Measurements from ENCODE around the gene VPS37C.
"Not testable (repeated sequence)": the region's sequence is repeated elsewhere in the genome, so short reads cannot be mapped to it uniquely, and the experiment has no call there.

The VPS37C gene

DNA sequence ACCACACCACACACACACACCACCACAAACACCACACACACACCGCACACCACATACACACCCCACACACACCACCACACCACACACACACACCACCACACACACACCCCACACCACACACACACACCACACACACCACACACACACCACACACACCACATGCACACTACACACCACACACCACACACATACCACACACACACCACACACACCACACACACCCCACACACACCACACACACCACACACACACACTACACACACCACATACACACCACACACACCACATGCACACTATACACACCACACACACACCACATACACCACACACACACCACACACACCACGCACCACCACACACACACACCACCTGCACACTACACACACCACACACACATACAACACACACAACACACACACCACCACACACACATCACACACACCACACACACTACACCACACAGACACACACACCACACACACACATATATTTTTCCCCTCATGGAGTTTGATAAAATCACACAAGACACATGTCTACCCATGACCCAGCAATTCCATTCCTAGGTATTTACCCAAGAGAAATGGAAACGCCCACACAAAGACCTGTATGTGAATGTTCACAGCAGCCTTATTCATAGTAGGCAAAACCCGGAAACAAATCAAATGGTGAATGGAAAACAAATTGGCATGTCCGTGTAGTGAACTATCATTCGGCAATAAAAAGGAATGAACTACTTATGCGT, 44.6 kb downstream of the VPS37C start:
- DNase-seq (ENCODE audit: low spot score), result no peak

DNA sequence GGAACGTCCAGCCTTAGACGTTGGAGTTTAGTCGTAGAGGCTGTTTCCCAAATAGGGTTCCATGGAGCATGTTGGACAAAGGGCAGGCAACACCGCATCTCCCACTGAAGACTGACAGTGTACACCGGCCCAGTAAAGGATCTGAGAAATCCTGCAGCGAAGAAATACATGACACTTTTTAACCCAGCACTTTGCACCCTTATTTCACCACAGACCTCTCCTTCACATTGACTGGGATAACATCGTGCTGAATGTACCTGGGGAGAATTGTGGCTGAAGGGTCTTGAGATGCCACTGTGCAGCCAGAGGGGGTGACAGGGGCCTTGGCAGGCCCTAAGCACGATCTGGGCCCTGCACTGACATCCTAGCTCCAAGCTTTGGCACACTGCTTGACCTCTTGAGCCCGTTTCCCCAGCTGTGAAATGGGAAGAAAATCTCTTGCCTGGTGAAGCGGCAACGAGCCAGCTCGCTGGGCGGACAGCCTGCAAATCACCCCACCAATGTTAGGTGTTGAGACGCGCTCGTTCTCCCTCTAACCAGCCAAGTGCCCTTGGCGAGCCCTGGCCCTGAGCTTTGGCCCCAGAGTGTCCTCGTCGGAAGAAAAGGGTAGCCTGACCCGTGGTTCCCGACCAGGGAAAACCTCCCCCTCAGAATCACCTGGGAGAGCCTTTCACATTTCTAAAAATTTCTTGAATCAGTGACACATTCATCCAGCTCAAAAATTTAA, 45.6 kb downstream of the VPS37C start:
- no peak for DNase-seq (ENCODE audit: low spot score)

DNA sequence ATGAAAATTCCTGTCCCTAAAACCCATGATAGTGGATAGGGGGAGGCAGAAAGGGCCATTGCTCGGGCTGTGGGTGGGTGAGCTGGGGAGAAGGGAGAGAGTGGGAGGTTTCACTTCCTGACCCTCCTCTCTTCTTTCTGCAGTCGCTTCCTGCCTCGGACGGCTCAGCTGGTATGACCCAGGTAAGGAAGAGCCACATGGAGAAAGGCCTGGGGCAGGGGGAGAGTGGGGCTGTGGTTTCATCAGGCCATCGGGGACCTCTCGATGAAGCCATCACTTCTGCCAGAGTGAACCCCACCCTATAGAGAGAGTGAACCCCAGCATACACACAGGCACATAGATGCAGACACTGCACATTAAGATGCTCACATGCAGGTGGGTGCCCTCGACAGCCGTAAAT, 46.3 kb downstream of the VPS37C start:
- DNase-seq (ENCODE audit: low spot score), result no peak

DNA sequence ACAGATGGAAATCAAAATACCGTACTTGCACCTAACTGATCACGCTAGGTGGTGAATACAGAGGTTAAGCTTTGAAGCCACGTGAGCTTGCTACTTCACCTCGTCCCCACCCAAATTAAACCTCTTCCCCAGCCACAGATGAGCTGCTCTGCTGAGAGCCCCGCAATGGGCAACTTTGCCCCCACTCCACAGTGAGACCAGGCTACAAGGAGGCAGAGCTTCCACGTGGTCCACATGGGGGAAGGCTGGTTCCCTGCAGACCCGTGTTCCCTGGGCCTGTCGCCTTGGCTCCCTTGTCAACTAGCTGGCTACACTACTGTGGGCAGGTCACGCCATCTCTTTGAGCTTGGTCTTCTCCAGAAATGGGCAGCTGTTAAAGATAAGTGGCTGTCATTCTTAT, 48.0 kb downstream of the VPS37C start:
- DNase-seq (ENCODE audit: low spot score), result no peak

DNA sequence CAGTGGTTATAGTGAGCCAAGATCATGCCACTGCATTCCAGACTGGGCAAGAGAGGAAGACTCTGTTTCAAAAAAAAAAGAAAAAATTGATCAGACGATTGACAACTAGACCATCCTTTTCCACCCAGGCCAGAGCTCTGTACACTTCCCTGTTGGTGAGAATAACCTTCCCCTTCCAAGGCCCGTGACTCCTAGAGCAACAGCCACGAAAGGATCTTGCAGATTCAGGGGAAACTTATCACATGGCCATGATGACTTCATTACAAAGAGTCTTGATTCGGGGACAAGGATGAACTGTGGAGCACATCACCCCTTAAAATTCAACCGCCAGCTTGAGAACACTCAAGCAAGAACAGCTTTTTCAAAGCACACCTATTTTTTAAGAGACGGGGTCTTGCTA, 48.7 kb downstream of the VPS37C start:
- DNase-seq (ENCODE audit: low spot score), result no peak

DNA sequence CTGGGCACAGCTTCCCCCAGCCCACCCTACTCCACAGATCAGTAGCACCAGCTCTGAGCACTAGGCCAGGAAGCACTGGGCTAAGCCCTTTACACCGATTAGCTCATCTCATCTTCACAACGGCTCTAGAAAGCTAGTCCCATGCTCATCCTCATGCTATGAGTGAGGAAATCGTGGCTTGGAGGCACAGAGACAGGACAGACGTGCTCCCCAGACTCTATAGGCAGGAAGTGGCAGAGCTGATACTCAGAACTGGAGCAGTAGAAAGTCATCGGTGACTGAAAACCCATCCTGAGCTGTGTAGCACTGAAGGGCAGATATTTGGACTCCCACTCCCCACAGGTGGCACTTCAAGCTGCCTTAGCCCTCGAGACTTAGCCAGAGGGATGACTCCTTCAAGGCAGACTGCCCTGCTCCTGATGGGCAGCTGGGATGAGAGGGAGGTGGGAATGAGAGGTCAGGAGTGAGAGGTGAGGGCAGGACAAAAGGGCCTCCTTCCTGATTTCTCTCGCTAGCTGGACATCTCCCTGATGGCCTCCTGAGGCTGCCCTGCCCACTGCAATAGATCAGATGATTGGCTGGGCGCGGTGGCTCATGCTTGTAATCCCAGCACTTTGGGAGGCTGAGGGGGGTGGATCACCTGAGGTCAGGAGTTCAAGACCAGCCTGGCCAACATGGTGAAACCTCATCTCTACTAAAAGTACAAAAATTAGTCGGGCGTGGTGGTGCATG, 49.3 kb downstream of the VPS37C start:
- no peak for DNase-seq (ENCODE audit: low spot score)

DNA sequence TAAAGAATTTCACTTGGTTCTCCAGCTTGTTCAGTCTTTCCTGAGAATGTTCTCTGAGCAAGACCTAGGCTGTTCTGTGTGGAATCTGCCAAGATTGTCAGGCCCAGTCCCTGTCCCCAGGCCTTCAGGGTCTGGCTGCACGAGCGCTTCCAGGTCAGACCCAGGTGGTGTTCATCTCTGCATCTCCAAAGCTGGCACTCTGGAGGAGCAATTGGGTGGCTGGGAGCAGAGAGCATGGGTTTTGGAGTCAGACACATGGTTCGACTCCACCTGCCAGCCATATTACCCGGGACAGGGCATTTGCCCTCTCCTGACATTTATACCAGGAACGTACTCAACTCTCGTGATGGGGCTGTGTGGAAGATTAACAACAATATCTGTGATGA, 50.2 kb downstream of the VPS37C start:
- DNase-seq (ENCODE audit: low spot score), result no peak

DNA sequence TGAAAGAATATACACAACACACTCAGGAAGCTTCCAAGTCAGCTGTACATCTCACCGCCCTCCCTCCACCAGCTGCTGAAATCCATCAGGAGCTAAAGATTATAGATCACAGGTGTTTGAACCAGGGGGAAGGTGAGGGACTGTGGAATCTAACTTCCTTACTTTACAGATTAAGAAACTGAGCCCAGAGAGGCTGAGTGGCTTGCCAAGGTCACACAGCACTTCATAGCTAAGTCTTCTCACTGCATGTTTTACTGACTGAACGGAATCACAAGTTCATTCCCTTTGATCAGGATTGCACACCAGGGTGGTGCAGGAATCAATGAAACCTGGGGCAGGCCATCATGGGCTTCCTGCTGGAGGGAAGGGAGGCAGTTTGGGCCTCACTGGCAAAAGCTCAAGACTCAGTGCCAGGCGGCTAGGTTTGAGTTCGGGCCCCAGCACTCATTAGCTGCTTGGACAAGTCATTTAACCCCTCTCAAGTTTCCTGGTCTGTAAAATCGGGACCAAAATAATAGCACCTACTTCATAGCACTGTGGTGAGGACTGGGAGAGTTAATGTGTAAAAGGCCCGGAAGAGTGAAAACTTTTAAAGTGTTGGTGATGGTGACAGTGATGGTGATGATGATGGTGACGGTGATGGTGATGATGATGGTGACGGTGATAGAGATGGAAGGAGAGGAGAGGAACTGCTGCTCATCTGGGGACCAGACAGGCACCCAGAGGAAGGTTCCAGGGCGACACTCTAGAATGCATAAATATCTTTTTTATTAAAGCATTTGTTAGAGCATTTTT, 50.8 kb downstream of the VPS37C start:
- DNase-seq (ENCODE audit: low spot score), result no peak

DNA sequence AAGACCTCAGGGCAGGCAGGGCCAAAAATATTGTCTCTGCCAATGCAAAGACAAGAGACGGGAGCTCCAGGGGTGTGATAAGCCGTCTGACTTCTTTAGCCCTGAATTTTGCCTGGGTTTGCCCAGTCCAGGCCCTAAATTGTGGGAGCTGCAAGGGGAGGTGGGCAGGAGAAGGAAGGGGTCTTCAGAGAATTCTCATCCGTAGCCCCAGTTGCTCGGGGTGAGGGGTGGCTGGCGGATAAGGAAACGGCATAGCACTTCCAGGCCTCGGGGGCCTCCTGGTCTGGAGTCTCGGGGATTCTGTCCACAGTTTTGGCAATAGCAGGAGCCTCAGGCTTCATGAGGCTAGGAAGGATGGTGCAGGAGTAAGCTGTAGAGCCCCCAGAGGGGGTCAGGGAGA, 51.6 kb downstream of the VPS37C start:
- no peak for DNase-seq (ENCODE audit: low spot score)

DNA sequence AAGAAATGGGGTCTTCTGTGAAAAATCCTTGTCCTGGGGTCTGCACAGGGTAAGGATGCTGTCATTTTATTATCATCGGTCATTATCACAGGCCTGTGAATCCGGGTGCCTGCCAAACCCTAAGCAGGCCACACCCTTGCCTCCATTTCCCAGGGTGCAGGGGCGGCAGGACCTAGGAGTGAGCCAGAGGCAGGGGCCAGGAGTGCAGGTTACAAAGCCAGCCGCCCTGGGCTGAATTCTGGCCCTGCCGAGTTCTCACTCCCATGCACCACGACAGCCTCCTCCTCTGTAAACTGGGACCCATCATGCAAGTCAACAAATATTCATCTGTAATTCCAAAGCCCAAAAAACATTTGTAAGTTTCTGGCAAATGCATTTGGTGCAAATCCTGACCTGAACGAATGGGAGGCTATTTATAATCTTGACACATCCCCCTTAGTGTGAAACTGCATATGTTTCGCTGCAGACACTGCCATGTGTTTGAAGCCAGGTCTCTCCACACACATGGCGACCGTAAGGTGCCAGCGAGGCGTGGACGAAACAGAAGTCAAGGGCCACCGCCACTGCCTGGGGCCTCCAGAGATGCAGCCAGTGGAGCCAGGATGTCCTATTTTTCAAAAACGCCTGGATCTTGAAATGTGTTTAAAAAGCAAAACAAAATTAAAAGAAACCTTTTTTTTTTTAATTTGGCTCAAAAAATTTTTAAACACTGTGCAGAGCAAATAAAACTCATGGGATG, 52.2 kb downstream of the VPS37C start:
- no peak for DNase-seq (ENCODE audit: low spot score)

DNA sequence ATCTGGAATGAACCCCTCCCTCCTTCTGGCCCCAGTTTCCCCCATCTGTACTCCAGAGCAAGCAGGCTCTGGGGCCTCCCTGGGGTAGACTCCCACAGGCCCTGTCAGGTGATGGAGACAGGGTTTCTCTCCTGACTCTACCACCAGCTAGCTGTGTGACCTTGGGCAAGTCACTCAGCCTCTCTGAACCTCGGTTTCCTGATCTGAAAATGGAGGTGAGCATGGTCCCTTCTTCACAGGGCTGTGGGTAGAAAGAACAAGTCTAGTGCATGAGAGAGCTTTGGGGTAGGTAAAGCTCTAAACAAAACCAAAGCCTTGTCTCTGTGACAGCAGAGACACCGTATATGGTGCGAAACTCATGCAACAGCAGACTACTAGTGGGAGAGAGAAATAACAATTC, 53.3 kb downstream of the VPS37C start:
- no peak for DNase-seq (ENCODE audit: low spot score)

DNA sequence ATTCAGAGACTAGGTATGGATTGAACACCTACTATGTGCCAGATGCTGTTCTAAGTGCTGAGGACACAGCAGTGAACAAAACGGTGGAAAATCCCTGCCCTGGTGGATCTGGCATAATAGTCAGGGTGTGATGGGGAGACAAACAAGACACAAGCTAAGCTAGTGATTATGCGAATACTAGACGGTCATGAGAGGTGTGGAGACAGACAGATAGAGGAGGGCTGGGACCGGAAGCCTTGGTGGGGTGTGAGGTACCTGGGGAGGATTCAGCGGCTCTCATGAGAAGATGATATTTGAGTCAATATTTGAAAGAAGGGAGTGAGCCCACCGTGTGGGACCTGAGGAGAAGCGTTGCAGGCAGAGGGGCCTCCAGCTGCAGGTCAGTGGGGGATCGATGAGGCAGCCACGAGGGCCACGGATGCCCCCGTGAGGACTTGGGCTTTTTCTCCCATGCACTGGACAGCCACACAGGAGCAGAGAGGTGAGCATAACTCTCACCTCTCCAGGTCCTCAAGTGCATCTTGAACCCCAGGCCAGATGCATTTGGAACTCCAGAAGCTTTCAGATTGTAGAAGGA, 54.2 kb downstream of the VPS37C start:
- DNase-seq (ENCODE audit: low spot score), result no peak

DNA sequence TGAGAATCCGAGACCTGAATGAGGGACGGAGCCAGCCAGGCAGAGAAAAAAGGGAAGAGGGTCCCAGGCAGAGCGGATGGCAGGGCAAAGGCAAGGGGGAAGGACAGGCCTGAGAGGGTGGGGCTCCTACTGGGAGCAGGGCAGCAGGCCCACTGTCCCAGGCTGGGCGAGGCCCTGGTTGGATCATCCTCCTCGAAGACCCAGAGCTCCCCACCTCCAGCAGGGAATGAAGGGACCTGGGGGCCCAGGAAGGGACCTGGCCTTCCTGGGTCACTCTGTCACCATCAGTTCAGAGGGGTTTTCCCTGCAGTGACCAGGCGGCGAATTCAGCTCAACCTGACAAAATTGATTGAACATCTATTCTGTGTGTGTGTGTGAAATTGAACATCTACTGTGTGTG, 54.9 kb downstream of the VPS37C start:
- DNase-seq (ENCODE audit: low spot score), result no peak

DNA sequence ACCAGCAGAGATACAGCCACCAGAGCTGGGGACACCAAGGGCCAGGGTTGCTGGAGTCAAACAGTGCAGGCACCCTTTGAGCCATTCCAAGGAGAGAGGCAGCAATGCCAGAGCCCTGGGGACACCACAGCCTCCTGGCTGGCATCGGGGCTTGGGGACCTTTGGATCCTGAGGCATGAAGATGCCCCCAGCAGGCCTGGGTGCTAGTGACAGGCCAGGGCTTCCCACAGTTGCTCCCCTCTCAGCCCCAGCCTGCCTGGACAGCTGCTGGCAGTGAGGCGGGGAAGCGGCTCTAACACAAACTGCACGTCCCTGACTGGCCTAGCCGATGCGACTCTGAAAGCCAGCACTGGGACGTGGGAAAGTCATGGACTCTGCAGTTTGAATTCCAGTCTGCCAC, 56.3 kb downstream of the VPS37C start:
- DNase-seq (ENCODE audit: low spot score), result no peak

DNA sequence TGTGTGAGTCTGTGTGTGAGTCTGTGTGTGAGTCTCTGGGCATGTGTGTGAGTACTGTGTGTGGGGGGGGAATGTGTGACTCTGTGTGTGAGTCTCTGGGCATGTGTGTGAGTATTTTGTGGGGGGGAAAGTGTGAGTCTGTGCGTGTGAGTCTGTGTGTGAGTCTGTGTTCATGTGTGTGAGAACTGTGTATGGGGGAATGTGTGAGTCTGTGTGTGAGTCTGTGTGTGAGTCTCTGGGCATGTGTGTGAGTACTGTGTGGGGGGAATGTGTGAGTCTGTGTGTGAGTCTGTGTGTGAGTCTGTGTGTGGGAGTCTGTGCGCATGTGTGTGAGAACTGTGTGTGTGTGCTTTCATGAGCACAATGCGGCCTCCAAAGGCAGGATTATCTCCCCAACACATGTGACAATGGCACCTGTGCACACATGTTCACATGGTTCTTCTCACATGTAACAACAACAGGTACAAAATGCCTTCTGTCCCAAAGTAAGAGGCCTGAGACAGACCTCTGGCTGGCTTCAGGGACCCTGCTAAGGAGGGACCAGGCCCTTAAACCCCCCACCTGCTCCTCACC, 57.3 kb downstream of the VPS37C start:
- no peak for DNase-seq (ENCODE audit: low spot score)

DNA sequence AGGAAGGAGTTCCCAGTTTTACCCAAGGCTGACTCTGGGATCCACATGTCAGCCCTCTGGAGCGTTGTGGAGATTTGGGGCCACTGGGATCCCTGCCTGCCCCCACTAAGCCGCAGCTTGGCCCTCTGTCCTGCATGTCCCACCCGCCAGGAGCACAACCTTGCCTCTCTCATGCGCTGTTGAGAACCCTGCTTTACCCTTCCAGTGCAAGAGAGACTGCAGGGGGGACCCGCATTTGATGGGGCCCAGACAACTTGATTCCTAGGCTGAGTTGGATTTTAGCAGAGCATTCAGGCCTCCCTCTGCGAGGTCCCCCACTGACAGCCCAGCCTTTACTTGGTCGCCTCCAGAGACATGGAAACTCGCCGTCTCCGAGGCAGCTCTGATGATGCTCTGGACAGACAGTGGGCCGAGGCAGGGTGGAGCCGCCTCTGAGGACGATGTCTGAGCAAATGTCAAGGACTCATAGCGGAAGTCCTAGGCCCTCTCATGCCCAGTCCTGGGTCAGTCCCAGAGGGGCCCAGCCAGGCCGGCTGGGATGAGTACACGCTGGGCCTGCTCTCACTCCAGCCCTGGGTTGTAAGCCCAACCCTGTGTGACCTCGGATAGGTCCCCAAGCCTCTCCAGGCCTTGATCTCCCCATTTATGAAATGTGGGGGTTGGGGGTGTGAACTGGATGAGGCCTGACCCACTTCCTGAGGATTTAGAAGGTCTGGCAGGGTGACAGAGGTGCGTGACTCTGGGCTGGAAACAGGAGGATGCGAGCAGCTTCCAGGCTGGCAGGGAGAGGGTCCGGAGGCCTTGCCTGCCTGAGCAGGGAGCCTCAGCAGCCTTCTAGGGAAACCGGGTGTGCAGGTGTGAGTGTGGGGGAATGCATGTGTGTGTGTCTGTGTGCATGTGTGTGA, 58.3 kb downstream of the VPS37C start:
- DNase-seq (ENCODE audit: low spot score), result no peak

DNA sequence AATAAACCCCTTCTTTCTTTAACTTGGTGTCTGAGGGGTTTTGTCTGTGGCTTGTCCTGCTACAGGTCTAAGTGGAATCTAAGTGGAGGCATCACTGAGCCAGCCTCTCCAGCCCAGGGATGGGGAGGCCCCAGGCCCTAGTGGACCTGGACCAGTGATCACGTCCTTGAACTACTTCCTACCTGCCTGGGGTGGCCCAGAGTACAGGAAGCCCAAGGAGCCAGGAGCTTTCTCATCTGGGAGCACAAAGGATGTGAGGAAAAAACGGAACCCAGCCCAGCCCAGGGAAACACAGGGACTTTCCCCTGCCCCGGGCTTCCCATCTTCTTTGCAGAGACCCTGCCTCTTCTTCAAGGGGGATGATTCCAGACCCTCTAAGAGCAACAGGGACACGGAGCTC, 62.4 kb downstream of the VPS37C start:
- no peak for DNase-seq (ENCODE audit: low spot score)

DNA sequence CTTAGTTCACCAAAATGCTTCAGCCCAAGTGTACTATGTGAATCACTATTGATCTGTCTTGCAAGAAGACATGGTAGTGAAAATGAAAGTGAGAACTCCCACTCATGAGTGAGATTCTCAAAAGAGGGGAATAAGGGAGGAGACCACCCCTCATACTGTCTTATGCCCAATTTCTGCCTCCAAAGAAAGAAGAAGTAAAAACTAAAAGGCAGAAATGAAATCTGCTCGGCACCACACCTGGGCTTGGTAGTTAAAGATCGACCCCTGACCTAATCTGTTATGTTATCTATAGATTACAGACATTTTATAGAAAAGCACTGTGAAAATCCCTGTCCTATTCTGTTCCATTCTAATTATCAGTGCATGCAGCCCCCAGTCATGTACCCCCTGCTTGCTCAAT, 63.0 kb downstream of the VPS37C start:
- not testable (repeated sequence) for DNase-seq (ENCODE audit: low spot score)

DNA sequence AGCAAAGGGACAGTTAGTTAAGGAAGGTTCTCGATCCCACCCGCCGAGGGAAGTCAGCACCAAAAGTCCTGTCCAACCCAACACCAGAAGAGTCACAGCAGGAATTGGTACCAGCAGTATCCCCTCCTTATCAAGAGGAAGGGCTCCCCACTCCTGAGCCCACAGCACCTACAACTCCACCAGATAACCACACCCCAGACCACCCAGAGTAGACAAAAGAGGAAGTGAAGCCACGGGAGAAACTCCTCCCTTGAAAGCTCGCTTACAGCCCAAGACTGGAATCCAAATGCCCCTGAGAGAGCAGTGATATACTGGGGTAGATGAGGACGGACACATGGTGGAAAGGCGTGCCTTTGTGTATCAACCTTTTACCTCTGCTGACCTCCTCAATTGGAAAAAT, 66.2 kb downstream of the VPS37C start:
- DNase-seq (ENCODE audit: low spot score), result no peak

DNA sequence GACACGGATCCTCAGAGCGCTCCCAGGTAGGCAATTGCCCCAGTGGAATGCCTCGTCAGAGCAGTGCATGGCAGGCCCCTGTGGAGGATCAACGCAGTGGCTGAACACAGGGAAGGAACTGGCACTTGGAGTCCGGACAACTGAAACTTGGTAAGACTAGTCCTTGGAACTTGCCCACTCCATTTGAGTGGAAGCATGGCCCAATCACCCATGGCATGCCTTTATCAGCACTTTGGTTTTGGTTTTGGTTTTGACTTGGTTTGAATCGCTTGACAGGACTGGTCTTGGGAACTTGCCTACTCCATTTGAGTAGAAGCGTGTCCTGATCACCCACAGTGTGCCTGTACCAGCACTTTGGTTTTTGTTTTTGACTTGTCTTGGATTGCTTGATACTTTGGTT, 67.1 kb downstream of the VPS37C start:
- DNase-seq (ENCODE audit: low spot score), result not testable (repeated sequence)

All from kidney capillary endothelial cell (primary cell).